Measurements from ENCODE around the gene ETNK2.

- TF ChIP-seq CTCF (conservative IDR thresholded peaks at IDR 0.05; ENCODE audit: low read depth, low read length) (no peak), POLR2A (IDR thresholded peaks at IDR 0.05; ENCODE audit: low read depth, low read length) (no peak), MXI1 (IDR thresholded peaks at IDR 0.05; ENCODE audit: borderline replicate concordance, low read depth, low read length) (no peak), RAD21 (IDR thresholded peaks at IDR 0.05; ENCODE audit: low read length) (no peak)
Measured at GRCh38 chr1:204104331-204105130, 47.3 kb downstream of the ETNK2 start.
